ENCODE data around the gene MAP1B. TPM values are rescaled to one million over a fixed set of nuclear protein-coding genes. Genes with fewer than 3 reads are reported as not detected.

The MAP1B gene
- total RNA-seq, 1 donor from 2014 or later: 58.6 TPM

- no peaks in the 10 kb centered on the region for H3K9me3 Mint-ChIP-seq (ENCODE audit: low read depth)
- H3K27ac Mint-ChIP-seq: no peak overlapping the region
Observed at GRCh38 chr5:72233835-72234234, 126.6 kb downstream of the MAP1B start.

GRCh38 chr5:72234265-72234700 is 127.0 kb downstream of the MAP1B start:
- H3K27me3 Mint-ChIP-seq: peaks cover 6% of the 10 kb centered on the region
- H3K4me3 Mint-ChIP-seq (ENCODE audit: low read depth): no peak overlapping the region
- DNase-seq (ENCODE audit: low spot score, unreplicated experiment): no peak
- no peak overlapping the region for H3K27ac Mint-ChIP-seq
- H3K9me3 Mint-ChIP-seq (ENCODE audit: low read depth): no peaks in the 10 kb centered on the region
- TF ChIP-seq, protein P1, sequence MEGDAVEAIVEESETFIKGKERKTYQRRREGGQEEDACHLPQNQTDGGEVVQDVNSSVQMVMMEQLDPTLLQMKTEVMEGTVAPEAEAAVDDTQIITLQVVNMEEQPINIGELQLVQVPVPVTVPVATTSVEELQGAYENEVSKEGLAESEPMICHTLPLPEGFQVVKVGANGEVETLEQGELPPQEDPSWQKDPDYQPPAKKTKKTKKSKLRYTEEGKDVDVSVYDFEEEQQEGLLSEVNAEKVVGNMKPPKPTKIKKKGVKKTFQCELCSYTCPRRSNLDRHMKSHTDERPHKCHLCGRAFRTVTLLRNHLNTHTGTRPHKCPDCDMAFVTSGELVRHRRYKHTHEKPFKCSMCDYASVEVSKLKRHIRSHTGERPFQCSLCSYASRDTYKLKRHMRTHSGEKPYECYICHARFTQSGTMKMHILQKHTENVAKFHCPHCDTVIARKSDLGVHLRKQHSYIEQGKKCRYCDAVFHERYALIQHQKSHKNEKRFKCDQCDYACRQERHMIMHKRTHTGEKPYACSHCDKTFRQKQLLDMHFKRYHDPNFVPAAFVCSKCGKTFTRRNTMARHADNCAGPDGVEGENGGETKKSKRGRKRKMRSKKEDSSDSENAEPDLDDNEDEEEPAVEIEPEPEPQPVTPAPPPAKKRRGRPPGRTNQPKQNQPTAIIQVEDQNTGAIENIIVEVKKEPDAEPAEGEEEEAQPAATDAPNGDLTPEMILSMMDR (IDR thresholded peaks at IDR 0.05; ENCODE audit: unreplicated experiment): no peak
- peaks cover 9% of the 10 kb centered on the region for H3K36me3 Mint-ChIP-seq (ENCODE audit: insufficient read depth)
- no peaks in the 10 kb centered on the region for H3K4me1 Mint-ChIP-seq (ENCODE audit: low read depth)

More at GRCh38 chr5:72233835-72234234, 126.6 kb downstream of the MAP1B start:
- no peak for DNase-seq (ENCODE audit: low spot score, unreplicated experiment)
- TF ChIP-seq, protein P1 (IDR thresholded peaks at IDR 0.05; ENCODE audit: unreplicated experiment): no peak
- H3K4me3 Mint-ChIP-seq (ENCODE audit: low read depth): no peak overlapping the region
- no peaks in the 10 kb centered on the region for H3K4me1 Mint-ChIP-seq (ENCODE audit: low read depth)
- H3K36me3 Mint-ChIP-seq (ENCODE audit: insufficient read depth): peaks cover 9% of the 10 kb centered on the region
- H3K27me3 Mint-ChIP-seq: peaks cover 3% of the 10 kb centered on the region

- TF ChIP-seq, protein P1 (IDR thresholded peaks at IDR 0.05; ENCODE audit: unreplicated experiment): no peak
- Mint-ChIP-seq H3K27me3 (peaks cover 7% of the 10 kb centered on the region), H3K4me3 (ENCODE audit: low read depth) (no peak overlapping the region), H3K9me3 (ENCODE audit: low read depth) (no peaks in the 10 kb centered on the region), H3K27ac (no peak overlapping the region), H3K4me1 (ENCODE audit: low read depth) (no peaks in the 10 kb centered on the region), H3K36me3 (ENCODE audit: insufficient read depth) (peaks cover 9% of the 10 kb centered on the region)
- DNase-seq (ENCODE audit: low spot score, unreplicated experiment): no peak
Observed at GRCh38 chr5:72234868-72235267, 127.6 kb downstream of the MAP1B start.

DNA sequence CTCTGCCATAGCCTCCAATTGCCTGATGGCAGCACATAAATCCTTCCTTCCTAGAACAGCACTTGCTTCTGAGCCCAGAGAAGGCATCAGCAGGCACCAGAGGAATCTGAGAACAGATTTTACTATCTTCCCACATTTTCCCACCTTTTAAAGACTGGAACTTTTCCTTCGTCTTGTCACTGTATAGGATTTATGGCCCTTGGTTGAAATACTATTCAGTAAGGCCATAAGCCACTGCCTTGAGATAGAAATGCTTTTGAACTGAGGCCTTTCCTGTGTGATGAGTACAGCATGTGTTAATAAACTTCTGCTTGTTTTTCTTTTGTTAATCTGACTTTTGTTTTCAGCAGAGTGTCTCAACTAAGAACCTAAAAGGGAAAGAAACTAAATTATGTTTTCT is 128.4 kb downstream of the MAP1B start:
- peaks cover 7% of the 10 kb centered on the region for H3K36me3 Mint-ChIP-seq (ENCODE audit: insufficient read depth)
- no peak overlapping the region for H3K27ac Mint-ChIP-seq
- no peak for DNase-seq (ENCODE audit: low spot score, unreplicated experiment)
- peaks cover 2% of the 10 kb centered on the region for H3K4me1 Mint-ChIP-seq (ENCODE audit: low read depth)
- peaks cover 7% of the 10 kb centered on the region for H3K27me3 Mint-ChIP-seq
- no peaks in the 10 kb centered on the region for H3K9me3 Mint-ChIP-seq (ENCODE audit: low read depth)
- H3K4me3 Mint-ChIP-seq (ENCODE audit: low read depth): no peak overlapping the region
- TF ChIP-seq, protein P1 (IDR thresholded peaks at IDR 0.05; ENCODE audit: unreplicated experiment): no peak

DNA sequence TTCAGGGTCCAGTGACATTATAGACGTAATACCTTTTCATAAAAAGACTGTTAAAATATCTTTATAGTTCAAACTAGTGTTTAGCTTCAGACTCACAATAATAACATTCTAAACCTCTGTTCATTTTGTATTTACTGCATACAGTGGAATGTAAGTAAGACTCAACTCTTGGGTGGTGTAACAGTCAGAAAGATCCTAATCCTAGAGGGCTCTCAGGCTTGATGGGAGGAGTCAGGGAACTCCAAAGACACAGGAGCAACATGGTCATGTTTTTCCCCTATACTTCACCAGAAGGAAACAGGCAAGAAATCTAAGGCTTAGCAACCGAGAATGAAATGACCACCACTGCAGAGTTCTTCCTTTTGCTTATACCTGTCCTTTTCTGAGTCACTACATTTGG is 130.1 kb downstream of the MAP1B start:
- Mint-ChIP-seq H3K9me3 (ENCODE audit: low read depth) (no peaks in the 10 kb centered on the region), H3K27me3 (peaks cover 7% of the 10 kb centered on the region), H3K36me3 (ENCODE audit: insufficient read depth) (peaks cover 7% of the 10 kb centered on the region), H3K4me3 (ENCODE audit: low read depth) (no peak overlapping the region), H3K27ac (no peak overlapping the region), H3K4me1 (ENCODE audit: low read depth) (peaks cover 16% of the 10 kb centered on the region)
- TF ChIP-seq, protein P1 (IDR thresholded peaks at IDR 0.05; ENCODE audit: unreplicated experiment): no peak
- no peak for DNase-seq (ENCODE audit: low spot score, unreplicated experiment)

Measured in progenitor cell of endocrine pancreas (in vitro differentiated cells).